NK-92 treated with Interleukin-12 subunit alpha and Interleukin-12 subunit beta, amount 100 ng/mL, for 24 hours (cell line): ENCODE measurements around the gene TRIM27.
"Not testable (repeated sequence)": the region's sequence is repeated elsewhere in the genome, so short reads cannot be mapped to it uniquely, and the experiment has no call there.

ENCODE experiments used
- DNase-seq: peaks from one replicate; lab custom pipeline; 2025; lab: John Stamatoyannopoulos, UW

Gene TRIM27

DNA sequence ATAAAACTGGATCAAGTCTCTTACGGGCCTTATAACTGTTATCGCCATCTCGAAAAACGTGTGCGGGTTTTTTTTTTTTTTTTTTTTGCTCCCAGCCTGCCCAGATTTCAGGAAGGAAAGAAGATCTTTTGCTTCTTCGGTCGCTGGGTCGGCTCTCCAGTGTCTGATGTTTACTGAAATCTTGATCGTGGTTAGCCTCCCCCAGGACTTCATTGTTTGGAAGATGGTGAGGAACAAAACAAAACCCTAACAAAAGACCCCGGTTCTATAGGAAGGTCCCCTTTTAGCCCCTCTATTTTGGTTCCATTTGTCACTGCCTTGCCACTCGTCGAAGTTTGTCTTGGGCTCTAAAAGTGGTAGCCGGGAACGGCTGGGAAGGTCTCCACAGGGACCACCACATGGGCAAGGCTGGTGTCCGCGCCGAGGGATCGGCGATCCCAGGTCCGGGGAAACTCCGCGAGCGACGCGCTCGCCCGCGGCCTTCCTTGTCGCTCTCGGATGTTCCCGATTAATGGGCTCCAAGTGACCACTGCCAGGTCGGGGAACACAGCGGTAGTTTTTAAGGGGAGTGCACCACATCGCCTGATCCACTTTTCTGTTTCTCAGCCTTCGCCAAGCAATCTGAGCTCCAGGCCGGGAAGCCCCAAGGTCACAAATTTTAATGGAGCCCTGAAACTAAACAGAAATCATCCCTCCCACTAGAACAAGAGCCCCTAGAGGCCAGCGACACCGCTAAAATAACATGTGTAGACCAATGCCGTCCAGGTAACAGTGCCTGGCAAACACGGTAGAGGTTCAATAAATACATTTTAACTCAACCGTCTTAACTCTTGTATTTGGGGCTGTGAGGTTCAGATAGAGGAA is 27.0 kb downstream of the TRIM27 start:
- peak; percentile 54 for DNase-seq

DNA sequence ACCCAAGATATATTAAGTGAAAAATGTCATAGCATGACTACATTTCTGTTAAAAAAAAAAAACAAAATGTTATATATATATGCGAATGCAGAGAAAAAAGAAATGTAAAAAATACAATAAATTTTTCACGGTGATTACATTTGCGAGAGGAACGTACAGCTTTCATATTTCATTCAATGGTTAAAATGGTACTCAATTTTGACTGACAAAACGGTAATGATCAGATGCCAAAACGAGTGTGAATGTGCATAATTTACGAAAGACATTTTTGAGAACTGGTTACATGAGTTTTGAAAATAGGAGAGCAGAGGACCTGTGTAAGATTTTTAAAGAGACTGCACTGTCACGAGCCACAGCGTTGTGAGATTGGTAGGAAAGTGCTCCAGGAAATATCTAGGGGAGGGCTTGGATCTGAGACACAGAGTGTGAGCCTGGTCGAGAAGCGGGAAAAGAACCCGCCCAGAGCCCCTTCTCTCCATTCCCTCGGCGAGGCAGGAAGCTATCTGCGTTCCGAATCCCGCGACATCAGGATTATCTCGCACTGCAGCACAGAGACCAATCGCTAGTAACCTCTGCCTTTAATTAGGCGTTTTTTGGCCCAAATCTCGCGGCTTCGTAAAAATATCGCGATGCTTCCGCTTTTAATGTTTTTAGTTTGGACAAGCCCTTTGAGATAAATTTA is 28.5 kb downstream of the TRIM27 start:
- DNase-seq, result peak; percentile 82

DNA sequence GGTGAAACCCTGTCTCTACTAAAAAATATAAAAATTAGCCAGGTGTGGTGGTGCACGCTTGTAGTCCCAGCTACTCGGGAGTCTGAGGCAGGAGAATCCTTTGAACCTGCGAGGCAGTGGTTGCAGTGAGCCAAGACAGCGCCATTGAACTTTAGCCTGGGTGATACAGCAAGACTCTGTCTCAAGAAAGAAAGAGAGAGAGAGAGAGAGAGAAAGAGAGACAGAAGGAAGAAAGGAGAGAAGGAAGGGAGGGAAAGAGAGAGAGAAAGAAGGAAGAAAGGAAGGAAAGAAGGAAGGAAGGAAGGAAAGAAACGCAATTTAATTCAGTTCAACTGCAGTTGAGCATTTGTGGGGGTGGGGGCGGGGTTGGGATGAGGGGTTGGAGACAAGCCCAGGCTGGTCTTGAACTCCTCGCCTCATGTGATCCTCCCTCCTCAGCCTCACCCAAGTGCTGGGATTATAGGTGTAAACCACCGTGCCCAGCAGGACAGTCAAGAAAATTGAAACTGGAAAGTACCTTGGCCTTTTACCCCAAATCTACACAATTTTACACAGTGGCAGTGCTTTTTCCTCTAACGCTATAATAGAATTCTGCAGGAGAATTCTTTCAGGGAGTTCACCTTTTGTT is 30.5 kb downstream of the TRIM27 start:
- no peak for DNase-seq

DNA sequence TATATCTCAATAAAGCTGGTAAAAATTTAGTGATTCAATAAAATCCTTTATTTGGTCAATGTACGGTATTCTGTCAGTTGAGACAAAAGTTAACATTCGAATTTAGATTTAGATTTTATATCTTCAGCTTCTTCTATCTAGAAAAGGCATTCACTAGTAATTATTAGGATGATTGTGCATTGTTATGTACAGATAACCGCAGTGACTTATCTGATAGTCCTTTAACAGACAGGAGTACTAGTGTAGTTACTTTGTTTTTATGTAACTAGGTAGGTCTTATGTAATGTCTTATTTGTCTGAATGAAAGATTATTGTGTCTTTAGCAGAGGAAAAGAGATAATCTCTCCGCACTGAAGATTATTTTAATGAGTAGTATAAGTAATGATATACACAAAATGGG is 31.3 kb downstream of the TRIM27 start:
- no peak for DNase-seq

DNA sequence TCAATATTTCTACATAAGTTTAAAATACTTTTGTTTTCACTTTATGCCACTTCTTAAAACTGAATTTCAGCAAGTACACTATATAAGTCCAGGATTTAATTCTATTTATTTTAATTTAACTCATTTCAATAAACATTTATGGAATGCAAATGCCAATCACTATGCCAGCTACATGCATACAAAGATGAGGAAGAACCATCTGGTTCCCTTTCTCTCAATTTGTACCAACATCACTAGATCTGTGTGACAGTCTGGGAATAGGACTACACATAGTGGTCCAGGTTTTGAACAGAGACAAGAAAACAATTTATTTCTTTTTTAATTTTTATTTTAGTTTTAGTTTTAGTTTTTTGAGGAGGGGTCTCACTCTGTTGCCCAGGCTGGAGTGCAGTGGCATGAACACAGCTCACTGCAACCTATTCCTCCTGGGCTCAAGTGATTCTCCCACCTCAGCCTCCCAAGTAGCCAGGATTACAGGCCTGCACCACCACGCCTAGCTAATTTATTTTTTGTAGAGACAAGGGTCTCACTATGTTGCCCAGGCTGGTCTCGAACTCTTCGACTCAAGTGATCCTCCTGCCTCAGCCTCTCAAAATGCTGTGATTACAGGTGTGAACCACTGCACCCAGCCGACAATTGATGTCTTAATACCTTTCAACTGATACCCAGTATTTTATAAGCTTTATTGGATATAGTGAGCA is 35.8 kb downstream of the TRIM27 start:
- DNase-seq, result no peak

DNA sequence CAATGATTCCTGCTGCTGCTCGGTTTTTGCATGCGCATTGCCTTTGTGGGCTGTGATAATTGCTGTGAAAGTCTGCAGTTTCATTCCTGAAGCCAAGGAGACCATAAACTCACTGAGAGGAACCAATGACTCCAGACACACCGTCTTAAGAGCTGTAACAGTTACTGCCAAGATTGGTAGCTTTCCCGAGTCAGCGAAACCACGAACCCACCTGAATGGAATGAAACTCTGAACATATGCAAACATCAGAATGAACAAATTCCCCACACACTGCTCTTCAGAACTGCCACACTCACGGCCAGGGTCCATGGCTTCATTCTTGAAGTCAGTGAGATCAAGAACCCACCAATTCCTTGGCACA is 37.7 kb downstream of the TRIM27 start:
- DNase-seq, result no peak

DNA sequence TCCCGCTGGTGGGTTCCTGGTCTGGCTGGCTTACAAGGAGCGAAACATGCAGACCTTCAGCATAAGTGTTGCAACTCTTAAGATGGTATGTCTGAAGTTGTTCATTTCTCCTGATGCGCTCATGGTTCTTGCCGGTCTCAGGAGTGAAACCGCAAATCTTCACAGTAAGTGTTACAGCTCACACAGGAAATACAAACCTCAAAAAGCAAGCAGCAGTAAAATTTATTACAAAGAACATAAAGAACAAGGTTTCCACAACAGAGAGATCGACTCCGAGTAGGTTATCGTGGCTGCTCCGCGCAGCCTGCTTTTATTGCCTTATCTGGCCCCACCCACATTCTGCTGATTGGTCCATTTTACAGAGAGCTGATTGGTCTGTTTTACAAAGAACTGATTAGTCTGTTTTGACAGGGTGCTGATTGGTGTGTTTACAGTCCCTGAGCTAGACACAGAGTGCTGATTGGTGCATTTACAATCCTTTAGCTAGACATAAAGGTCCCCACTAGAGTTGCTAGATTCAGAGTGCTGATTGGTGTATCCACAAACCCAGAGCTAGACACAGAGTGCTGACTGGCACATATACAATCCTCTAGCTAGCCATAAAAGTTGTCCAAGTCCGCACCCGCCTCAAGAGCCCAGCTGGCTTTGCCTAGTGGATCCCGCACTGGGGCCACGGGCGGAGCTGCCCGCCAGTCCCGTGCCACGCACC is 39.2 kb downstream of the TRIM27 start:
- DNase-seq, result peak; percentile 20

DNA sequence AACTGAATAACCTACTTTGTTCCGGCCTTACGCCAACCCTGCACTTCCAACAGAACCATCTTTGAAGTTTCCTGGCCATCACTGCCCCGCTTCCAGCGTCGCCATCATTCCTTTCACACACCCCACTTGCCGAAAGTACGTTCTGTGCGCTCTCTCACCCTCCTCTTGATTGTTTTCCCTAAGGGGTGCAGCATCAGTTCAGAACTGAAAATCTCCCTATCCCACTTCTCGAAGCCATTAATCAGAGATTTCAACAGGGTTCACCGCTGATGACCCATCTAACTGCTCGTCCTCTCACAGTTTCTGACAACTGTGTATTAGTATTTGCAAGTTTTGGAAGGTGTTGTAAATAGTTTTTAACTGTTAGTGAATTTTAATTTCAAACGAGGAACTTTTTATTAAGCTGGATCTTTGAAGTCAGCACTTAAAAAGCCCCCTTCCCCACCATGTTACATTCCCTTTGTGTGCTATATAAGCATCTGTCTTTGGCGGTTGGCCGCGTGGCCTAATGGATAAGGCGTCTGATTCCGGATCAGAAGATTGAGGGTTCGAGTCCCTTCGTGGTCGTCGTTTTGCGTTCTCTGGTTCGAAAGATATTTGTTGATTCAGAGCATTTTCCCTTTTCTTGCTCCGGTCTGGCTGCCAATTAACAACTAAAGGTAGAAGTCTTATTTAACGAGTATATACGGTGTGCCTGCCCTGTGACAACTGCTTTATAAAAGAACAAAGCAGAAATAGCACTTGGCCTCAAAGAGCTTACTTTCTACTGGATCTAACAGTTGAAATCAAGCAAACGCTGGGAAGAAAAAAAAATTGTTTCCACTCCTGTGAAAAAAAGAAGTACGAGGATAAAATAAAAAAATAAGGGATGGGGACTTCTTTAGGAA is 42.6 kb downstream of the TRIM27 start:
- DNase-seq, result no peak

DNA sequence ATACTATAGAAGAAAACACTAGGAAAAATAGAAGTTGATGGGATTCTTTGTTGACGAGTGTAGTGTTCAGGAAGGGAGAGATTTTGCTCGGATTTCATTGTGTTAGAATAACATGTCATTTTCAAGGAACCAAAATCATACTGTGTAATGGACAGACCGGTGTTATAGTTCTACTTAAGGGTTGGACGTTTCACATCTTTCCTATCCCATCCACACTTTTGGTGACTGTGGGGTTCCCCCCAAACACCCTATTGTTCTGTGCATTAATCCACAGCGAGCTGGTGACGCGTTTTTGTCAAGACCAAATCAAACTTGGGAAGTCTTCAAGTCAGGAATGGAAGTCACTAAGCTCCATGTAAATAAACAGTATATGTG is 43.3 kb downstream of the TRIM27 start:
- no peak for DNase-seq

DNA sequence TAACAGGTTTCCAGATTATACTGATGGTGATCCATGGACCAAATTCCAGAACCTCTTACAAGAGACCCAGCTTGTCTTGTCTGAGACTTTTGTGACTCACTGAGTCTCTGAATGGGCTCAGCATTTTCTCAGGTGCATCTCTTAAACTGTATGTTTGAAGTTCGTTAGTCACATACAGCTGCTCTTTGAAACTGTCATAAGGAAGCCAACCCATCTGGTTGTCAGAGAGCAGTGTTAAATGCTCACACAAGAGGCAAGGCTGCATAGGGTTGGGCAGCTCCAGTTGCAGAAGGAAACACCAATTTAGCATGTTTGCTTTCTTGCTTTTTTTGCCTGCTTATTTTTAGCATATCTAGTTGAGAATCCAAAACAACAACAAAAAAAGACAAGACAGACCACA is 47.1 kb downstream of the TRIM27 start:
- DNase-seq, result no peak

DNA sequence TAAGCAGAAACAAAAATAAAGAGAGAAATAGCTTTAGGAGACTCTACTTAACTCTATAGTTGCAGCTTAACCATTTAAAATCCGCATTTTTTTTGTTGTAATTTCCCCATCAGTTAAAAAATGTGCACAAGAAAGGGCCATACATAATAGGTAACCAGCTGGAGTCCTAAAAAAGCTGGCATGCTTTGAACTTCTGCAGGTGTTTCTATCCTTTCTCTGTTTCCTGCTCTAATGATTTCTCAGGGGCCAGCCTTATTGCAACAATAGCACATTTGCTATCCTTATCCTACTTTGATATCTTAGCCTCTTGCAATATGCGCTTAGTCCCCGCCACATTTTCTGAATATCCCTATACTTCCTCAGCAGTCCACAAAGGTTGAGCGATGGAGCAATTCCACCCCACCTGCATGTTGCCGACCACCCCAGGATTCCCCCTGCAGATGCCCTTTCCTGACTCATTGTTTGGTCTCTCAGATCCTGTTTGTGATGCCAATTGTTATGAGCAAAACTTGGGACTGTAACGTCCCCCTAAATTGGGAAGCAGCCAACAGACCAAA is 48.5 kb downstream of the TRIM27 start:
- no peak for DNase-seq

DNA sequence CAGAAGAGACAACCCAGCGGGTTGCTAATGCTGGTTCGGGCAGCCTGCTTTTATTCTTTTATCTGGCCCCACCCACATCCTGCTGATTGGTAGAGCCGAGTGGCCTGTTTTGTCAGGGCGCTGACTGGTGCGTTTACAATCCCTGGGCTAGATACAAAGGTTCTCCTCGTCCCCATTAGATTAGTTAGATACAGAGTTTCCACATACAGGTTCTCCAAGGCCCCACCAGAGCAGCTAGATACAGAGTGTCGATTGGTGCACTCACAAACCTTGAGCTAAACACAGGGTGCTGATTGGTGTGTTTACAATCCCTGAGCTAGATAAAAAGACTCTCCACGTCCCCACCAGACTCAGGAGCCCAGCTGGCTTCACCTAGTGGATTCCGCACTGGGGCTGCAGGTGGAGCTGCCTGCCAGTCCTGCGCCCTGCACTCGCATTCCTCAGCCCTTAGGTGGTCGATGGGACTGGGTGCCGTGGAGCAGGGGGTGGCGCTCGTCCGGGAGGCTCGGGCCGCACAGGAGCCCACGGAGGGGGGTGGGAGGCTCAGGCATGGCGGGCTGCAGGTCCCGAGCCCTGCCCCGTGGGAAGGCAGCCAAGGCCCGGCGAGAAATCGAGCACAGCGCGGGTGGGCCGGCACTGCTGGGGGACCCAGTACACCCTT is 51.5 kb downstream of the TRIM27 start:
- not testable (repeated sequence) for DNase-seq

DNA sequence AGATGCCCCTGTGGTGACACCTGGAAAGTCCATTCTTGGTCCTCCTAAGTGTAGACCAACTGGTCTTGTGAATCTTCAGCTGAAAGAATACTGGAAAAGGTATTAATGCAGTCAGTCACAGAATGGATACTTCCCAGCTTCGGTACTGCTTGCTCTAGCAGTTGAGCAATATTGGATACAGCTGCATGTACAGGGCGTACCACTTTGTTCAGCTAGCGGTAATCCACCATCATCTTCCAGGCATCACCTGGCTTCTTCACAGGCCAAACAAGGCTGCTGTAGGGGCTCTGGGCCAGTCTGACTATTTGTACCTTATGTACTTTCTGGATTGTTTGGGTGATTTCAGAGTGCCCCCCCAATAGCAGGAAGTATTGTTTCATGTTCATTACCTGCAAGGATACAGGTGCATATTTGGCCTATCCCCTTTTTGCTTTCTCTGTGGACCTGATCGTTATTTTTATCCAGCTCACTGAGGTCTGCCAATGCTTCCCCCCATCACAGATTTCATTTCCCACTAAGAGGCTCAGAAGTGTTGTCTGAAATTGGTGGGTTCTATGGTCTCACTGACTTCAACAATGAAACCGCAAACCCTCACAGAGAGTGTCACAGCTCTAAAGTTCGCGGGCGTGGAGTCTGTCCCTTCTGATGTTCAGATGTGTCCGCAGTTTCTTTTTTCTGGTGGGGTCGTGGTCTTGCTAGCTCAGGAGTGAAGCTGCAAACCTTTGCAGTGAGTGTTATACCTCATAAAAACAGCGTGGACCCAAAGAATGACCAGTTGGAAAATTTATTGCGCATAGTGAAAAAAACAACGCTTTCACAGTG is 52.2 kb downstream of the TRIM27 start:
- no peak for DNase-seq

DNA sequence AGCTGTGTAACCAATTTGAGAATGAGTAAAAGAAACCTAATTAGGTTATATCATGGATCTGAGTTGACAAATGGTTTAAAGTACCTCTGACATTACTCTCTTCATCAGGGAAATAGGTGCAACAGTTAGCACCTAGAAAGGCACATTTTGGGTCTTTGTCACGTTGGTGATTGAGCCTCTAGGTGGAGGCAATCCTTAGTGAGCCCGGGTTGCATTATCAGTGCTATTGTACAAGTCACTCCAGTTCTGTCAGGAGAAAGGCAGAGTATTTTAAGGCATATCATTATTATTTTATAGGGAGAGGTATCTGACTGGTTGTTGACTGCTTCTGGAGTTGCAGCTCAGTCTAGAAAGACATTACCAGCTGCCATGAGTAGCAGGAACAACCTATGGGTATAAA is 54.9 kb downstream of the TRIM27 start:
- DNase-seq, result no peak

DNA sequence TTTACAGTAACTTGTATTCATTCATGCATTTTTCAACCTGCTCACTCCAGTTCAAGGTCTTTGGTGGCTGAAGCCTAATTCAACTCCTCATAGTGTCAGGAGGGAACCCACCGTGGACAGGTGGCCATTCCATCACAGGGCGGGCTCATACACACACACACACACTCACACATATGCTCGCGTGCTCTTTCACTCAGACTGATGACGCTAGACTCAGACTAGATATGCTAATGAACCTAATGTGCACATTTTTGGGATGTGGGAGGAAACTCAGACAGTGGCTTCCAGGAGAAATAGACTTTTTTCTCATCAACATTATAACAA is 56.7 kb downstream of the TRIM27 start:
- DNase-seq, result no peak

DNA sequence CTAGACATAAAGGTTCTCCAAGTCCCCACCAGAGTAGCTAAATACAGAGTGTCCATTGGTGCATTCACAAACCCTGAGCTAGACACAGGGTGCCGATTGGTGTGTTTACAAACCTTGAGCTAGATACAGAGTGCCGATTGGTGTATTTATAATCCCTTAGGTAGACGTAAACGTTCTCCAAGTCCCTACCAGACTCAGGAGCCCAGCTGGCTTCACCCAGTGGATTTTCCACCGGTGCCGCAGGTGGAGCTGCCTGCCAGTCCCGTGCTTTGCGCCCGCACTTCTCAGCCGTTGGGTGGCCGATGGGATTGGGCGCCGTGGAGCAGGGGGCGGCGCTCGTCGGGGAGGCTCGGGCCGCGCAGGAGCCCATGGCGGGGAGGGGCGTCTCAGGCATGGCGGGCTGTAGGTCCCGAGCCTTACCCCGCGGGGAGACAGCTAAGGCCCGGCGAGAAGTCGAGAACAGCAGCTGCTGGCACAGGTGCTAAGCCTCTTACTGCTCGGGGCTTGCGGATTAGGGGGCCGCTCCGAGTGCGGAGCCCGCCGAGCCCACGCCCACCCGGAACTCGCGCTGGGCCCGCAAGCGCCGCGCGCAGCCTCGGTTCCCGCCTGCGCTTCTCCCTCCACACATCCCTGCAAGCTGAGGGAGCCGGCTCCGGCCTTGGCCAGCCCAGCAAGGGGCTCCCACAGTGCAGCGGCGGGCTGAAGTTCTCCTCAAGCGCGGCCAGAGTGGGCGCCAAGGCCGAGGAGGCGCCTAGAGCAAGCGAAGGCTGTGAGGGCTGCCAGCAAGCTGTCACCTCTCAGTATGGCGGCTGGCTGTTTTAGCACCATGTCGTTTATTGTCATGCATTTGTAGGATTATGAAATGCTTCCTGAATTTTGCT is 57.3 kb downstream of the TRIM27 start:
- DNase-seq, result peak; percentile 80

DNA sequence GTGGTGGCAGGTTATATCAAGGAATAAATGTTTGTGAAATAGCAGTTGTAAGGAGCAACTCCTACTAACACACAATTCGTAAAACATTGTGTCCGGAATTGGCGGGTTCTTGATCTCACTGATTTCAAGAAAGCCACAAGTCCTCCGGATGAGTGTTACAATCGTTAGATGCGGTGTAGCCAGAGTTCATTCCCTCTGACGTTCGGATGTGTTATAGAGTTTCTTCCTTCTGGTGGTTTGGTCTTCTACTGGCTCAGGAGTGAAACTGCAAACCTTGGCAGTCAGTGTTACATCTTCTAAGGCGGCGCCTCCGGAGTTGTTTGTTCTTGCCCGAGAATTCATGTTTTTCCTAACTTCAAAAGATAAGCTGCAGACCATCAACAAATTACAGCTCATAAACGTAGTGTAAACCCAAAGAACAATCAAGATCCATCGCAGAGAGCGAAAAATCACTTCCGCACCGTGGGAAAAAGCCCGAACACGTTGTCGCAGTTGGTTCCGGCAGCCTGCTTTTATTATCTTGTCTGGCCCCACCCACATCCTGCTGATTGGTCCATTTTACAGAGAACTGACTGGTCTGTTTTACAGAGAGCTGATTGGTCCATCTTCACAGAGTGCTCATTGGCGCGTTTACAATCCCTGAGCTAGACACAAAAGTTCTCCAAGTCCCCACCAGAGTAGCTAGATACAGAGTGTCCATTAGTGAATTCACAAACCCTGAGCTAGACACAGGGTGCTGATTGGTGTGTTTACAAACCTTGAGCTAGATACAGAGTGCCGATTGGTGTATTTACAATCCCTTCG is 58.2 kb downstream of the TRIM27 start:
- peak; percentile 44 for DNase-seq
